HG03095 (cell line): Measurements from ENCODE around the gene ANXA2.
A peak's percentile ranks its signal among the peaks of the same experiment; 100 is the strongest.
"Not testable (repeated sequence)": the region's sequence is repeated elsewhere in the genome, so short reads cannot be mapped to it uniquely, and the experiment has no call there.

Experiments
- ATAC-seq: cut with Tn5 transposase; IDR thresholded peaks from one replicate; pipeline ENCODE4 v1.9.1; 2021; ENCODE audit warnings: moderate library complexity; ENCODE audit not compliant: unreplicated experiment

ANXA2 gene

DNA sequence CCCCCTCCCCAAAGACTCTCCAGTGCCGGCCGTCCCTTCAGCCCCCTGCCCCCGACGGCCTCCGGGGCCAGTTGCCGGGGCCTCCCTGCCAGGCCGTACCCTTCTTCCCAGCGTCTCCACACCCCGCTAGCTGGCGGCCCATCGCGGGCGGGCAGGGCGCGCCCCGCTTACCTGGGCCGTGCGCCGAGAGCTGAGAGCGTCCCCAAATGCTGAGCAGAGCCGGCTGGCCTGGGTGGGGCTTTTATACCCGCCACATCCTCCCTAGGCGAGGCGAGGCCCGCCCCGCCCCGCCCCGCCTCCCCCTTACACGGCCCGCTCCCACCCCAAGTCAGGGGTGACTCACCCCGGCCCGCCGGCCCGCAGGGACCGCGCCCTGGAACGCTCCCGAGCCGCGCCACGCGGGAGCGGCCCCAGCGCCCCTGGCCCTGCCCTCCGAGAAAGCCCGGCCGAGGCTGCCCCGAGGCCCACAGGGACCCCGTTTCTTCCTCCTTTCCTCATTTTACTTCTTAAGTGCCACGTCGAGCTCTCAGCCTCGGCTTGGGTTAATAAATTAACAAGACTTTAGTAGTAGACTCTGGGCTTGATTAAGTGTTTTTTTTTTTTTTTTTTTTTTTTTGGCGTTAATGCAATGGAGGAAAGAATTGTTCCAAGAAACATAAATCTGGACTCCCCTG, at the start of gene ANXA2:
TSS of gene ANXA2 (minus strand) at position 215 of the 674 bp plus-strand sequence. CDS start 11,911 bp downstream, outside the sequence.
- ATAC-seq, result peak; percentile 71

DNA sequence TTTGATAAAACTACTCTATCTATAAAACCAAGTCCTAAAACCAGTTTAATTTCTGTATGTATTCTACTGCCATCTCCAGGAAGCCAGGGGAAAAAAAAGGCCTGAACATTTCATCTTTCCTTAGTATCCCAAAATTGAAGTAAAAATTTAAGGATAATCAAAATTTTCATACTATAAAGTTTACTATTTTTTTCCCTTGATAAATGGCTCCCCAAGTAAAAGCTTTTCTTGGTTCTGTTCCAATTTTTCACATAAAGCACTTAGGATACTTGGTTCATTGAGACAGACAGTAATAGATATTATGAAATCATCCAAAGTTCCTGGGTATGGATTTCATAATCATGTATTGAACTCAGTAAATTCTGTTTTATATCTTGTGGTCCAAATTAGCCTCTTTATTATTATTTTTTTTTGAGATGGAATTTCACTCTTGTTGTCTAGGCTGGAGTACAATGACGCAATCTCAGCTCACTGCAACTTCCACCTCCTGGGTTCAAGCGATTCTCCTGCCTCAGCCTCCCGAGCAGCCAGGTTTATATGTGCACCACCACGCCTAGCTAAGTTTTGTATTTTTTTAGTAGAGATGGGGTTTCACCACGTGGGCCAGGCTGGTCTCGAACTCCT, 46.6 kb upstream of the ANXA2 start:
- ATAC-seq, result no peak

DNA sequence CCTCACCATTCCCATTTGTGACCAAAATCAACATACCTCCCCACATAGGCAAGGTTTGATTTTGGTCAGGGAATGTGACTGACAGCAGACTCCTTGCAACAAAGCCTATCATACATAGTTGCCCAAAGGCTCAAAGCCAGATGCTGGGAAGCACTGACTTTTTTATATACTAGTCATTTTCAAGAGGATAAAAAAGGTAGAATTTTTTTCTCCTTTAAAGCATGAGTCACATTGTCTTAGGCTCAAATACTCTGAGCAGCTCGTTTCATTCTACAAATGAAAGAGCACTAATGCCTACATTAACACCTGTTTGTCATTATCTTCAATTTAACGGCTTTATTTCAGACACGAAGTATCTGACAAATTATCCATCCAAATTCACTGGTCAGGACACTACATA, 45.0 kb upstream of the ANXA2 start:
- ATAC-seq, result no peak

DNA sequence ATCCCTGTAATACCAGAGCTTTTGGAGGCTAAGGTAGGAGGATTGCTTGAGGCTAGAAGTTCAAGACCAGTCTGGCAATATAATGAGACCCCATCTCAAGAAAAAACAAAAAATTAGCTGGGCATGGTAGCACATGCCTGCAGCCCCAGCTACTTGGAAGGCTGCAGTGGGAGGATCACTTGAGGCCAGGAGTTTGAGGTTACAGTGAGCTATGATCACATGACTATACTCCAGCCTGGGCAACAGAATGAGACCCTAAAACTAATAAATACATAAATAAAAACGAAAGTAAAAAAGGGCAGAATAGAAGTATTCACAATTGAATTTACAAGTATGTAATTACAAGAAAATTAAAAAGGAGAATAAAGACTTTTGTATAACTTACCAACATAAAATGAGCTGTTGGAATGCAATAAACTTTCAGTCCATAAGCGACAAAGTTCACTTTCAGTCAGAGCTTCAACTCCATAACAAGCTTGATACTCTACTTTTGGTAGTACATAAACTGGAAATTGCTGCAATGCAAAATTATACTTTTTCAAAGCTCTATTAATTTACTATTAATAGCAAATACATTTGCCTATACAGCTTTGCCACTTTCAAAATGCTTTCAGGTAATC, 44.4 kb upstream of the ANXA2 start:
- no peak for ATAC-seq

DNA sequence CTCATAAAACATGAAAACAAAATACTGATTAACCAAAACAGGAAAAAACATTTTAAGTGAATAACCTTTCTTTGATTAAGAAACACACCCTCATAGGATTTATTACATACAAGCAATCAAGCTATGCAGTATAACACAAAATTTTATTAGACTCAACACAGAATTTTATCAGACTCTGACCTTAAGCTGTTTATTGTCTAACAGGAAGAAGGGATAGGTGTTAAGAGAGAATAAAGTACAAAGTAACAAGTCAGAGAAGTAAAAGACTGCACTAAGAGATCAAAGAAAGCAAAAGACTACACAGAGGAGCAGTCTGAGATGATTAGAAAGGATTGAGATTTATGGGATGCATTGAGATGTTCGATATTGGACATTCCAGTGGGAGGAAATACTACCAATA, 43.5 kb upstream of the ANXA2 start:
- ATAC-seq, result no peak

DNA sequence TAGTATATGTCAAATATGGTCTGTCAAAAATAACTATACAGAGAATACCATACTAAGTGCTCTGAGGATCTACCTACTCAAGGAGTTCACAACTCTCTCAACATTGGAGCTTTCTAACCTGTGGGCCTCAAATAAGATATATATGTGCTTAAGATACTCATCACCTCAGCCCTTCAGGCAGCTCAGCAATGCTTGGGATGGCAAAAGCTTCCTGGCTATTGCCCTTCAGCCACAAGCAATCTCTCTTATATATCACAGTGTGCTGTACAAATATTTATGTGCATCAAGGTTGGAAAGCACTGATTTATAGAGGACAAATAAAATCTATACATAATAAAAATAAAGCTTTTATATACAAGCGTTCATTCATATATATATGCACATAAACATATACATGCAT, 40.9 kb upstream of the ANXA2 start:
- ATAC-seq, result no peak

DNA sequence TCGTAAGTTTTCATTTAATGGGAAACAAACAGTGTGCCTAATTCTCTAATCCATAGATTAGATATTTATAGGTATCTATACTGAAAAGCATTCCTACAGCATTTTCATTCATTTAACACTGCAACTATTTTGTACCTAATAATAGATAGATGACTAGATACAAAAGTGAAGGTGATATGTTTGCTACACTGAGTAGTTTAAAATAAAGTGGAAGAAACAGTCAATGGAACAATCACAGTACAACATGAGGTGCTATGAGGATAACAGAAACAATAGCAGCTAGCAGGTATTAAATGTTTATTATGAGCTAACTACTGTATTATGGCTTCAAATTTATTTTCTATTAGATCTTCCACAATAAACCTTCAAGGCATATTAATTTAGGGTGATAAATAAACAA, 31.1 kb upstream of the ANXA2 start:
- ATAC-seq, result no peak

DNA sequence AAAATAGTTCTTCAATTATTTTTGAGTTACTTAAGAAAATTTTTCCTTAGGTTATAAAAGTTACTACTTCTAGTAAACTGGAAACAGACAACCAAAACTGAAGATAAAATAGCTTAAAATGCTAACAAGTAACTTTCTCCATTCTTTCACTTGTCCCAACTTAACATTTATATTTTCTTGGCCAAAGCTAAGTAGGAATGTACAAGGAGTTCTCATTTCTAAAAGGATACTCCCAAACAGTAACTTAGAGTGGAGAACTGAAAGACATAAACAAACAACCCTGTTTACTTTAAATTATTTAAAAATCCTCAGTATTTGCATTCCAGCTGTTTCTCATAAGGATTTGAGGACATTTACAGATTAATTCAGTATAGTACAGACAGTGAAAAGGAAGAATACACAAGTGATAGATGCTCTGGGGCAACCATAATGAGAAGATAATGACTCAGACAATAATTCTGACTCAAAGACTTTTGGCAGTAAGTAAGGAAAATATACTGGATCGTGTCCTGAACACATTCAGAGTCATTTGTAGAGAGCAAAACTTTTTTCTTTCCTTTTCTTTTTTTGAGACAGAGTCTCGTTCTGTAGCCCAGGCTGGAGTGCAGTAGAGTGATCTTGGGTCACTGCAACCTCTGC, 29.2 kb upstream of the ANXA2 start:
- ATAC-seq, result no peak

DNA sequence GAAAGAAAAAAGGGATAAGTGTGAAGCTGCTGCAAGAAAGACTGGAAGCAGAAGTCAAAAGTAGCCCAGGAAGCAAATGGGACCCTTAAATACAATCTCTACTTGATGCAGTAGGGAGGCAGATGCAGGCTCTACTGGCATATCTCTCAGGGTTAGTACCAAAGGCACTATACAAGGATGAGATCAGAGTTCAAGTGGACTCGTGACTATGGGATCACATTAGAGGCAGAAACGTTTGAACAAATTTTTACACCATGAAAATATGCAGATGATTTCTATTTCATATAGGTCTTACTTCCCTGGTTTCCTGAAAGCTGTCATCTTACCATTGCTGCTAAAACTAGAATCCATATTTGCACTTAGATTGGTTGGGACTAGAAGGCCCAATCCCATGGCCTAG, 27.7 kb upstream of the ANXA2 start:
- ATAC-seq, result no peak

DNA sequence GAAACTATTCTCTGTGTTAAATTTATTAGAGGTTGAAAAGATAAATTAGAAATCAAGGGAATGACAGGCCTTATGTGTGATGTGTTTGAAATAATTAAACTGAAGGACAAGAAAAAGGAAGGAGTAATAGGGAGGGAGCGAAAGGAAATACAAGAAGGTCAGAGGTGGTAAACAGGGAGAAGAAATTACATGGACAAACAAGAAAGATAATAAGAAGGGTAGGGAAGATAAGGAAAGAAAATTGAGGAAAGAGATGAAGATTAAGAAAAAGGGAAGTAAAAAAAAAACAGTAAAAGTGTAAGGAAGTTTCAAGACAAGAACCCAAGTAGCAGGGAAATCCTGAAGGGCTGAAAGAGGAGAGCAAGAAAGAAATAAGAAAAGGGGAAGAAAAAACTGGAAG, 26.2 kb upstream of the ANXA2 start:
- ATAC-seq, result no peak

DNA sequence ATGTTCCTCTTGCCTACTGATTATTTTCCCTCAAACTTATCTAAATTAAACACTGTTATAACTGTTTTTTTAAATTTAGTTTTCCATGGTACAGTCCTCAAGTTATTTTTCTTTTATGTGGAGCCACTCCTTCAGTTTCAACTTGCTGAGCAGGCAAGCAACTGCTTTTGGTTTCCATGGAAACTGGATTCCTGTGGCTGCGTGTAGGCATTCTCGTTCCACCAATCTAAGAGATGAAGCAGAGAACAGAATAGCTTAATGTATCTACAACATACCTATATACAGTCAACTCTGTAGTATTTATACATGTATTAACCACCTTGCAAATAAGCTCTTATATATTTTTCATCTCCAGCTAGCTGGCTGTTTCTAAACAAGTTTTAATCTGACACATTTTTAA, 25.8 kb upstream of the ANXA2 start:
- no peak for ATAC-seq

DNA sequence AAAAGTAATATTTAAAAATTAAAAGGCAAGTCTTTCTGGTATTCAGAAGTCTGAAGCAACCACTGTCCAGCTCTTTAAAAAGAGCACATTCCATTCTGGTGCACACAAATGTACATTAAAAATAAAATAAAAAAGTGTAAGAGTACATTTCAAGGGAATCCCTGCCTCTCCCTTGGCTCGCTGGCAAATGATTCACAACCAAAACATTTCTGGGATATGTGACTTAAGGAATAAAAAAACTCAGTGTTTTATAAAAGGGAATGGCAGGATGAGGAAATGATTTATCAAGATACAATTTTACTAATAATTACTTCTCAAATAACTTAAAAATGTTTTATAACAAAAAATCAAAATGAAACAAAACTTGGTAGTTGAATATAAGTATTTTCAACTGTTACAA, 23.8 kb upstream of the ANXA2 start:
- no peak for ATAC-seq

DNA sequence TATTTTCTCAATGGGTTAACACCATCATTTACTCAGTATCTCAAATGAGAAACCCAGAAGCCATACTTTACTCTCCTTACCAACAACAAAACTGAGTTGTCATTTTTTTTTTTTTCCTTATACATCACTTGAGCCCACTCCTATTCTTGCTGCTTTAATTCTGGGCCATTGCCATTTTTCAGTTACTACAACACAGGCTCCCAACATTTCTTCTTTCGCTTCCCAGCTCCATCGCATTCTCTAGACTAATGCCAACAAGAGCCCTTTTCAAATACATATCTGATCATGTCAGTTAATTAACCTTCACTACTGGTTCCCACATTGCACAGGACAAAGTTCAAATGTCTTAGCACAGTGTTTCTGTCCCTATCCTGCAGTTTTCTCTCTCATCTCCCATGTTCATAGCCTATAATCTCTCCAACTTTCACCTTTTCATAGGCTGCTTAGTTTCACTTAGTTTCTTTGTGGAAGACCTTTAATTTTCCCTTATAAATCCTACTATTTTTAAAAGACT, 22.5 kb upstream of the ANXA2 start:
- no peak for ATAC-seq

DNA sequence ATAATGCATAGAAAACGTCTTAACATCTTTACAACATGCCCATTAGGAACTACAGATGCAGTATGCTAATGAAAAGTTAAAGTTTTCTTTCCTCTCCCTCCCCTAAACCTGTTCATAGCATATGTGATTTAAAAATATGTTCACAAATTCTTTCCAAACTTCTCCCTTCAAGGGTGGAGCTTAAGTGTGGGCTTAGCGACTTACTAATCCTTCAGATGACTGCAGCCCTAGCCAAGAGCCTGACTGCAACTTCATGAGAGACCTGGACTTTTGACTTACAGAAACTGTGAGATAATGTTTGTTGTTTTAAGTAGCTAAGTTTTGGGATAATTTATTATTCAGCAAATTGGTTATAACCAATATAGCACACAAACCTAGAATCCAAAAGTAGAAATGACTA, 22.0 kb upstream of the ANXA2 start:
- ATAC-seq, result no peak

DNA sequence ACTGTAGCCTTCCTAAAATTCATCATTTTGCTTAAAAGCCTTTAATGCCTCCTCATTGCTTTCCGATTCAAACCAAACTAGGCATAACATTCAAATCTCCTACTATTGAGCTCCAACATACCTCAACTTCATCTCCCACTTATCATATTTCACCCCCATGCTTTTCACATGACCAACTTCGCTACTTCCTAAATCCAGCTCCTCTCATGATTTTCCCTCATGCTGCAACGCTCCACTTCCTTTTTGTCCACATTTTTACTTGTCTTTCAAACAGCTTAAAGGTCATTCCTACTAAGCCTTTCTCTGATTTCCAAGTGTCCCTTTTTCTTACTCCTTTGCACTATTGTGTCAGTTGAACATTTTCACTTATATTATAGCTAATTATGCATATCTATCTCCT, 20.3 kb upstream of the ANXA2 start:
- no peak for ATAC-seq

DNA sequence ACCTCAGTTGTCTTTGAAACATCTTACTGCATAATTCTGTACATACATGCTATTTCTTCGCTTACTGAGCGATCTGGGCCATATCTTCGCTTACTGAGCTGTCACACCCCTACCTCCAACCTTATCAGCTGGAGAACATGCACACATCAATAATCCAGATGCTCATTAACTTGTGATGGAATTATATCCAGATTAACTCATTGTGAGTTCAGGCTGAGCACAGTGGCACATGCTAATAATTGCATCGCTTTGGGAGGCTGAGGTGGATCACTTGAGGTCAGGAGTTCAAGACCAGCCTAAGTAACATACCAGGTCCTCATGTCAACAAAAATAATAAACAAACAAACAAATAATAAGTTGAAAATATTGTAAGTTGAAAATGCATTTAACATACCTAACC, 19.3 kb upstream of the ANXA2 start:
- no peak for ATAC-seq

DNA sequence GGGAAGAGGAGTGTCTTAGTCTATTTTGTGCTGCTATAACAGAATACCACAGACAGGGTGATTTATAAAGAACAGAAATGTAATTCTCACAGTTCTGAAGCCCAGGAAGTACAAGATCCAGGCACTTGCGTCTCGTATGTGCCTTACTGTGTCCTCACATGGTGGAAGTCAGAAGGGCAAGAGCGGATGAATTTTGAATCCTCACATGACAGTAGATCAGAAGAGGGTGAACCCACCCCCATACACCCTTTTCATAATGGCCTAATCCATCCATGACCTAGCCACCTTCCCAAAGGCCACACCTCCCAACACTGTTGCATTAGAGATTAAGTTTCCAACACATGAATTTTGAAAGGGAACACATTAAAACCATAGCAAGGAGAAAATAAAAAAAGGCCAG, 18.7 kb upstream of the ANXA2 start:
- ATAC-seq, result no peak

DNA sequence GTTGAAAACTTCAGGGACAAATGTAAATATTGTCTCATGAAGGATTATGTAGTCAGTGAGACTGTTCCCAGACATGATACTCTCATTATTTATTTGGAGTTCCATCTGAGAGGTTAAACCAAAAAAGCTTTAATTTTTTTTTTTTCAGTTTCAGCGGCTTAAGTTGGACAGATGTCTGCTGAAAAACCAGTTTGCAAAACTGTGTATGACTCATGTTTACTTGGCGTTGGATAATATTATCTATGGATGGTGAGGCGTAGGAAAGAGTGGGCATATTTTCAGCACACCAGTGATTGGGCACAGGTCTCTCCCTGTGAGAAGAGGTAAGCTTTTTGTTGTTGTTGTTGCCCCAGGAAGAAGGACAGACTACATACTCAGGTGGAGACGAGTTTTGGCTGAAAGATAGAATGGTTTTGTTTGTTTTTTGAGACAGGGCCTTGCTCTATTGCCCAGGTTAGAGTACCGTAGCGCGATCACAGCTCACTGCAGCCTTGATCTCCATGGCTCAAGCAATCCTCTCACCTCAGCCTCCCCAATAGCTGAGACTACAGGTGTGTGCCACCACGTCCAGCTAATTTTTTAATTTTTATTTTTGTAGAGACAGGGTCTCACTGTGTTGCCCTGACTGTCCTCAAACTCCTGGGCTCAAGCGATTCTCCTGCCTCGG, 16.4 kb upstream of the ANXA2 start:
- ATAC-seq, result no peak

DNA sequence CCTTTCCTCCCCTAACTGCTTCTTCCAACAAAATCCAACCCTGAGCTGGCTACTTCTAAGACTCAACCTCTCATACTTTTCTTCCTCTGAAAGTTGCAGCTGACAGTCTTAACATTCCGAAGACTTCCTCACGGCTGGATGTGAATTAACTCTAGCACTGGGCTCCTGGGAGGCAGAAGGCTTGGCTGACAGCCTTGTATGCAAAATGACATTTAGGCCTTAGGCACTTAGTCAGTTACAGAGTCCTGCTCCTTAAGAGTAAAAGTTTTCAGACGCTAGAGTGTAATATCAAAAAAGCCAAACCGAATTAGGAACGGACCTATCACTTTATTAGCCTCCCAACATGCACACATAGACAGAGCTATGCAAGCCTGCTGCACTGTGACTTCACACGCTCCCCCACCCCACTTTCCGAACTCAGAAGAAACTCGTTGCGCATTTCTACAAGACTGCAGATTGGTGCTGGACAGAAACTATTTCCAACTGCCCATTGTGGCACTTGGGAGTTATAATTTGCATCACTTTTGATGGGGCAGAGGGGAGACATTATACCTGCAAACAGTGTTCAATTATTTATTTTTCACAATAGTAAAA, 15.5 kb upstream of the ANXA2 start:
- ATAC-seq, result no peak

DNA sequence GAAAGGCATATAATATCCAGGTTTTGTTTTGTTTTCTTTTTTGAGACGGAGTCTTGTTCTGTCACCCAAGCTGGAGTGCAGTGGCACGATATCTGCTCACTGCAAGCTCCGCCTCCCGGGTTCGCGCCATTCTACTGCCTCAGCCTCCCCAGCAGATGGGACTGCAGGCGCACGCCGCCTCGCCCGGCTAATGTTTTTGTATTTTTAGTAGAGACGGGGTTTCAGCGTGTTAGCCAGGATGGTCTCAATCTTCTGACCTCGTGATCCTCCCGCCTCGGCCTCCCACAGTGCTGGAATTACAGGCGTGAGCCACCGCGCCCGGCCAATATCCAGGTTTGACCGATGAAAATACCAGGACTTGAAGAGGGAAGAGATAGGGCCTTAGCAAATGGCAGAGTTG, 15.0 kb upstream of the ANXA2 start:
- not testable (repeated sequence) for ATAC-seq
